ENCODE measurements around the gene SNX25. TPM values are rescaled to one million over a fixed set of nuclear protein-coding genes. Genes with fewer than 3 reads are reported as not detected.
"Not testable (repeated sequence)": the region's sequence is repeated elsewhere in the genome, so short reads cannot be mapped to it uniquely, and the experiment has no call there.

SNX25 gene
- total and polyA plus RNA-seq, 12 donors: 4.4 to 12.6 (median 9.2) TPM

DNA sequence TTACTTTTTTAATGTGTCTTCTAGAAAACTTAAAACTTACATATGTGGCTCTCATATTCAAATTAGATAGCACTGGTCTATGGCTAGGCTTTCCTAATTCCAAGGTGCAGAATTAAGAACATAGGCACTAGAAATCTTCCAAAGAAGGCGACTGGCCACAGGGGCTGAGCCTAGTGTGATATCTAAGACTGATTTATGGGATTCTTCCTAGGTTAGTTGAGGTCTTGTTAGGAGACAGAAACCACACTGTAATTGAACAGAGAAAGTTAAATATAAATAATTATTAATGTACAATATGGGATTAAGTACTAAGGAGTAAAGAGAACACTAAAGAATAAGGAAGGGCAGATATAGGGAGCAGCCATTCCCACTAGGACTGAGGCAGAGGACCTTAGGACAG, 48.3 kb downstream of the SNX25 start:
- TF ChIP-seq, protein P1, sequence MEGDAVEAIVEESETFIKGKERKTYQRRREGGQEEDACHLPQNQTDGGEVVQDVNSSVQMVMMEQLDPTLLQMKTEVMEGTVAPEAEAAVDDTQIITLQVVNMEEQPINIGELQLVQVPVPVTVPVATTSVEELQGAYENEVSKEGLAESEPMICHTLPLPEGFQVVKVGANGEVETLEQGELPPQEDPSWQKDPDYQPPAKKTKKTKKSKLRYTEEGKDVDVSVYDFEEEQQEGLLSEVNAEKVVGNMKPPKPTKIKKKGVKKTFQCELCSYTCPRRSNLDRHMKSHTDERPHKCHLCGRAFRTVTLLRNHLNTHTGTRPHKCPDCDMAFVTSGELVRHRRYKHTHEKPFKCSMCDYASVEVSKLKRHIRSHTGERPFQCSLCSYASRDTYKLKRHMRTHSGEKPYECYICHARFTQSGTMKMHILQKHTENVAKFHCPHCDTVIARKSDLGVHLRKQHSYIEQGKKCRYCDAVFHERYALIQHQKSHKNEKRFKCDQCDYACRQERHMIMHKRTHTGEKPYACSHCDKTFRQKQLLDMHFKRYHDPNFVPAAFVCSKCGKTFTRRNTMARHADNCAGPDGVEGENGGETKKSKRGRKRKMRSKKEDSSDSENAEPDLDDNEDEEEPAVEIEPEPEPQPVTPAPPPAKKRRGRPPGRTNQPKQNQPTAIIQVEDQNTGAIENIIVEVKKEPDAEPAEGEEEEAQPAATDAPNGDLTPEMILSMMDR (IDR thresholded peaks at IDR 0.05): no peak

DNA sequence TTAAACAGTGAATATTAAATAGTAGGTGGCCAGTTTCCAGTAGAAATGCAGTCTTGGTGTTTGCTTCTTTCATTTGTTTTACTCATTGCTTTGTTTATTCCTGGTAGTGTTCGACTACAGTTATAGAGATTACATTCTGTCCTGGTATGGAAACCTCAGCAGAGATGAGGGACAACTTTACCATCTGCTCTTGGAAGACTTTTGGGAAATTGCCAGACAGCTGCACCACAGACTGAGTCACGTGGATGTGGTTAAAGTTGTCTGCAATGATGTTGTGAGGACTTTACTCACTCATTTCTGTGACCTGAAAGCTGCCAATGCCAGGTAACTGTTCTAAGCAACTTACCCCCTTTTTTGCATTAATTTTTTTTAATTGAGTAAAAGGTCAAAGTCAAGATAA, 49.3 kb downstream of the SNX25 start:
- ATAC-seq (peak; percentile 61 to 96 (median 87)), DNase-seq (peak in 1 of 2 donors; percentile 32)
- H3K9me3 ChIP-seq, H3K27me3 ChIP-seq, H3K4me3 ChIP-seq, H3K36me3 ChIP-seq: not testable (repeated sequence)
- intact Hi-C loops (cut with DNase I): loop anchor here in 1 of 10 donors (5.0 kb wide), 1 partner anchor 46 kb away; no protein-coding TSS in a partner anchor
- 2 to 9% methylated on average over 2 of the region's 2 CpGs for WGBS, 2 donors
- Histone ChIP-seq H3K27ac (peak overlapping the region in 1 of 10 donors; percentile 10), H3K4me1 (peaks cover 0 to 18% (median 12%) of the 10 kb centered on the region in 9 donors)

More for the DNA sequence above, 48.3 kb downstream of the SNX25 start:
- ATAC-seq (no peak), DNase-seq (no peak)
- Histone ChIP-seq H3K27ac (no peak overlapping the region), H3K4me1 (peaks cover 0 to 19% (median 12%) of the 10 kb centered on the region in 9 donors), H3K4me3 (no peak overlapping the region), H3K27me3 (no peaks in the 10 kb centered on the region), H3K36me3 (no peaks in the 10 kb centered on the region), H3K9me3 (no peaks in the 10 kb centered on the region)
- intact Hi-C loops (cut with DNase I): loop anchor here in 1 of 10 donors (5.0 kb wide), 1 partner anchor 45 kb away; no protein-coding TSS in a partner anchor
- WGBS, 2 donors: 91 to 96% methylated on average over 1 of the region's 1 CpG

DNA sequence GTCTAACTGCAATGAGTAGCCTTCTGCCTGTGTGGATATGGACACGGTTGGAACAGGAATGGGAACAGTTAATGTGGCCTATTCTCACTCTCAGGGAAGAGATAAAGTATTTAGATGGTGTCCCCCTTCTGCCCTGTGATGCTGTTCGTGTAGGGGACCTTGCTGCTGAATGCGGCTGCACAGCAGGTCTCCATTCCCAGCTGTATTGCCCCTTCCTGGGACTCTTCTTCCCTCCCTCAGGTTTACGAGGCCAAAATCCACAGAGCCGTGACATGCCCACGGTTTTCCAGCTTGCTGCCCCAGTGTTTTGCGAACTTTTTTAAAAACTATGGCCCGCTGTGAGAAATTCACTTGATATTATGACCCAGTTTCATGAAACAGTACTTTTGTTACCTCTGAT, 50.3 kb downstream of the SNX25 start:
- Histone ChIP-seq H3K4me1 (peaks cover 0 to 18% (median 12%) of the 10 kb centered on the region in 9 donors), H3K4me3 (no peak overlapping the region), H3K27me3 (no peaks in the 10 kb centered on the region), H3K27ac (no peak overlapping the region), H3K36me3 (peaks cover 0 to 10% (median 0%) of the 10 kb centered on the region in 9 donors), H3K9me3 (no peaks in the 10 kb centered on the region)
- intact Hi-C loops (cut with DNase I): loop anchor here in 1 of 10 donors (5.0 kb wide), 1 partner anchor 47 kb away; no protein-coding TSS in a partner anchor
- 93 to 96% methylated on average over 8 of the region's 8 CpGs for WGBS, 2 donors
- DNase-seq (no peak), ATAC-seq (no peak)
- TF ChIP-seq, protein P1 (IDR thresholded peaks at IDR 0.05): no peak

DNA sequence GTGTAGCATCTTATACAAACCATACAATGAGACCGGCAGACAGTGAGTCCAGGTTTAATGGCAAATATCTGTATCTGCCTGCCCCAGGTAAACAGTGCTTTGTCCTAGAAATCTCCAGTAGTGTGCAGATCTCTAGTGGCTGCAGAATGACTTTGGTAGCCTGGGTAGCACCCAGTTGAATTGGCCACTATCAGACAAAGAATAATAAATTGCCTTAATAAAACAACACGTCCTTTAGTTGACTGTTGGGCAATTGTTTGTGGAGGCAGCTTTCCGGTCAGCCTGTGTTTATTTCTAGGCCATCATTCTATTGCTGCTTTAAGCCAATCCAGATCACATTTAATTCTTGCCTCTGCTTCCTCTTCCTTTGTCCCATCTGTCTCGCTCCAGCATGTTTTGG, 52.5 kb downstream of the SNX25 start:
- DNase-seq (no peak), ATAC-seq (no peak)
- Histone ChIP-seq H3K36me3 (peaks cover 0 to 32% (median under 1%) of the 10 kb centered on the region in 9 donors), H3K27ac (no peak overlapping the region), H3K9me3 (no peaks in the 10 kb centered on the region), H3K27me3 (no peaks in the 10 kb centered on the region), H3K4me1 (peaks cover 0 to 15% (median 10%) of the 10 kb centered on the region in 9 donors), H3K4me3 (no peak overlapping the region)
- WGBS, 2 donors: 81 to 84% methylated on average over 4 of the region's 4 CpGs
- TF ChIP-seq, protein P1 (IDR thresholded peaks at IDR 0.05): no peak
- intact Hi-C loops (cut with DNase I): no loop called here

DNA sequence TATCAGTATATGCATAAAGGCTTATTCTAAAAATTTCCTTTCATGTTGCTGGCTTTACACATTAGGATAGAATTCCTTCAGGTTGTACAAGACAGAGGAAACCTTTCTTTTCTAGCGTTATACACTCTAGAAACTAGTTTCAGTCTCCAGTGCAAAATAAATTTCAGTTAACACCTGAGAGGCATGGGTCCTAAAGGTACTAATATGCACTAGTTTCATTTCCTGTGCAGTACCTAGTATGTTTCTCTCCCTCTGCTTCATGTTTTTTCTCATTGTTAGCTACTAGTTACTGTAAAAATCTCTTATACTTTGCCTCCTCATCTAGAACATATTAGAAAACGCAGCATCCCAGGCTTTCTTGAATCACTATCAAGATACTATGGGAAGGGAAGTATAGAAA, 54.0 kb downstream of the SNX25 start:
- intact Hi-C loops (cut with DNase I): no loop called here
- WGBS, 2 donors: 94 to 97% methylated on average over 2 of the region's 2 CpGs
- H3K4me1 ChIP-seq: peaks cover 0 to 8% (median 7%) of the 10 kb centered on the region in 9 donors
- ATAC-seq (no peak), DNase-seq (no peak)
- H3K9me3 ChIP-seq: no peaks in the 10 kb centered on the region
- no peak overlapping the region for H3K4me3 ChIP-seq
- TF ChIP-seq, protein P1 (IDR thresholded peaks at IDR 0.05): no peak
- peaks cover 0 to 47% (median 6%) of the 10 kb centered on the region in 9 donors for H3K36me3 ChIP-seq
- no peak overlapping the region for H3K27ac ChIP-seq
- H3K27me3 ChIP-seq: no peaks in the 10 kb centered on the region

Measured in heart right ventricle (tissue), 16 donors.